HG02610 (cell line): ENCODE measurements around the gene CHI3L2.
A peak's percentile ranks its signal among the peaks of the same experiment; 100 is the strongest.
"Not testable (repeated sequence)": the region's sequence is repeated elsewhere in the genome, so short reads cannot be mapped to it uniquely, and the experiment has no call there.

Source experiments
- ATAC-seq: cut with Tn5 transposase; IDR thresholded peaks from one replicate; pipeline ENCODE4 v1.9.1; 2021; ENCODE audit warnings: mild to moderate bottlenecking, moderate library complexity; ENCODE audit not compliant: unreplicated experiment

The CHI3L2 gene

DNA sequence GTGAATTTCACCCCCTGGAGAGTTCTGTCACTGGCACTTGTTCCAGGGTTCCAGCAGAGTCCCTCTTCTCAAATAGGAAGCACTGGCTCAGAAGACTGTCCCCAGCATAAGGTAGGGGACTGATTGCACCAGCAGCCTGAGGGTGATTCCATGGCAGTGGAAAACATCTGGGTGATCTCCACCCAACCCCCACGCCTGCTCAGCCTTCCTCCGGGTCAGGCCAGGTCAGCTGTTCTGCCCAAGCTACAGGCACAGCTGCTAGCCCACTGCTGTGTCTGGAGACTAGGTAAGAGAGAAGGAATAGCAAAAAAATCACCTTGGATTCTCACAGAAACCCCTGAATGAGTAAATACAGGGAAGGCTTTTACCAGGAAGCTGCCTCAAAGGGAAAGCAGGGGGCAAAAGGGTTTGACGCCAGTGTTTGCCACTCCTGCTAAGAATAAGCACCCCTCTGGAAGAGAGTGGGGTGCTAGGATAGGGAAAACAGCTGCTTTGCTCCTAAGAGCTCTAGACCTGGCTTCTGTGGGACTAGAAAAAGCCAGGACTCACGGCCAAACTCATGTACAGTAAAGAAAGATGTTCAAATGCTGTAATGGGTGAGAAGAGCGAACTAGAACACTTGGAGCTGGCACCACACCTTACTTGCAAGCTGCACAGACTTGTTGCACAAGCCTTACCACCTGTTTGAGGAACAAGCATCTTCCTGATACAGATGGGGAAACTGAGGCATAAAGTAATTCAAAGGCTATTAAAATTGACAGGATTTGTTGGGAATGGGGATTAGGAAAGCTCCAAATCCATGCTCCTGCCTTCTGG lies 26.0 kb upstream of the CHI3L2 start:
- ATAC-seq: no peak

- no peak for ATAC-seq
Observed at GRCh38 chr1:111202366-111202706, 25.2 kb upstream of the CHI3L2 start.

DNA sequence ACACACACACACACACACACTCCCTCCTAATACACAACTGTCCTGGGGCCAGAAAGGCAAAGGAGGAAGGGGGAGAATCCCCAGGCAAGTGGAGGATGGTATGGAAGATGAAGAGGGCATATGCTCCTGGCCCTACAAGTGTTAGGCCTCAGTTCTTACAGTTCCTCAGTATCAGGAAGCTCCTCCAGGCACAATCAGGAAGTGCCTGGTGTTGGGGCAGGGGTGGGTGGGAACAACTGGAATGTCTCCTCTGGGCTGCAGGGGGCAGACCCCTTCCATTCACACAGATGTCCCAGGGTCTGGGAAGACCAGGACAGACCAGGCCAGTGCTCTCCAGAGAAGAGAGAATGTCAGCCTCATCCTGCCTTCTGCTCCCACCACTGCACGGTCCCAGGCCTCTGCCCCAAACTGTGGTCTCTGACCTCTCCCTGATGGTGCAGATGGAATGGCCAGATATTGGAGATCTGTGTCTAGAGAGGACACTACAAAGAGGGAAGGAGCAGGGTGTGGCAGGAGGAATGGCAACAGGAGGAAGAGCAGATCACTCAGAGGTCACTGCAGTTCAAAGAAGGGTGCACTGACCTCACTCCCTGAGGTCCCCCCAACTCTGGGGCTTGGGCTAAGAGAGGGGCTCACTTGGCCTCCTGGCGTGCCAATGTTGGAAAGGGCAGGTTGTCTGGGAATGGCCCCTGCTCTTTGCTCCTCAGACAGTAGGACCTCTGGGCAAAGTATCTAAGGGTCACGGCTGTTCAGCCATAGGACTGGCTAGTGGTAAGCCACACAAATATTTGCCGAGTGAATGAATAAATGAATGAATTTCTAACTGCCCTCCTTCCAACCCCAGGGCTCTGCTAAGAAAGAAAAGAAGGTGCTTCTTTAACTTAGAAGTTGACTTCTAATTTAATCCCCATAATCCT lies 24.5 kb upstream of the CHI3L2 start:
- ATAC-seq: no peak

GRCh38 chr1:111203681-111204200 lies 23.8 kb upstream of the CHI3L2 start:
- peak; percentile 44 for ATAC-seq

GRCh38 chr1:111204201-111204982 lies 23.1 kb upstream of the CHI3L2 start:
- peak; percentile 59 for ATAC-seq

GRCh38 chr1:111204983-111205713 lies 22.4 kb upstream of the CHI3L2 start:
- no peak for ATAC-seq

GRCh38 chr1:111205714-111206050 lies 21.8 kb upstream of the CHI3L2 start:
- no peak for ATAC-seq

GRCh38 chr1:111208921-111209320 lies 18.6 kb upstream of the CHI3L2 start:
- ATAC-seq: no peak

DNA sequence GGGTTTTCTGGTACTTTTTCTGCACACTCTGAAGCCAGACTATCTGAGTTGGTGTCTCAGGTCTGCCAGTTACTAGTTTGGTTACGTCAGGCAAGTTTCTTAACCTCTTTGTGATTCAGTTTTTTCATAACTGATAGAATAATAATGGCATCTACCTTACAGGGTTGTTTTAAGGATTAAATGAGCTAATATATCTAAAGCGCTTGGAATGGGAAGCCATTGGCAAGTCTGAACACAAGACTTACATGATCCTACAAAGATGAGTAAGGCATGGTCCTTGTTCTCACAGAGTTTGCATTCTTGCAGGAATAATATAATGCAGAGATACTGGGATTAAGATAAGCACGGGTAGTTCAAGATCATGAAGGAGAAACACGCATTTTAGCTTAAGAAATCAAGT lies 17.9 kb upstream of the CHI3L2 start:
- ATAC-seq: no peak

- no peak for ATAC-seq
Observed at GRCh38 chr1:111211921-111212320, 15.6 kb upstream of the CHI3L2 start.

GRCh38 chr1:111212634-111213335 lies 14.7 kb upstream of the CHI3L2 start:
- ATAC-seq: no peak

DNA sequence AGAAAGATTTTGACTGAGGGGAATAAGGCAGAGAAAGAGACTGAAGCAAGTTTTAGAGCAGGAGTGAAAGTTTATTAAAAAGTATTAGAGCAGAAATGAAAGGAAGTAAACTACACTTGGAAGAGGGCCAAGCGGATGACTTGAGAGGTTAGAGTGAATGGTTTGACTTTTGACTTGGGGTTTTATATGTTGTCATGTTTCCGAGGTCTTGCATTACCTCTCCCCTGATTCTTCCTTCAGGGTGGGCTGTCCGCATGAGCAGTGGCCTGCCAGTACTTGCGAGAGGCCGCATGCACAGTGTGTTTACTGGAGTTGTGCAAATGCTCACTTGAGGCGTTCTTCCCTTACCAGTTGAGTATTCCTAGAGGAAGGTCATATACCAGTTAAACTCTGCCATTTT lies 14.1 kb upstream of the CHI3L2 start:
- no peak for ATAC-seq

GRCh38 chr1:111214074-111214801 lies 13.3 kb upstream of the CHI3L2 start:
- peak; percentile 21 for ATAC-seq

- ATAC-seq: no peak
Observed at GRCh38 chr1:111214884-111215283, 12.6 kb upstream of the CHI3L2 start.

DNA sequence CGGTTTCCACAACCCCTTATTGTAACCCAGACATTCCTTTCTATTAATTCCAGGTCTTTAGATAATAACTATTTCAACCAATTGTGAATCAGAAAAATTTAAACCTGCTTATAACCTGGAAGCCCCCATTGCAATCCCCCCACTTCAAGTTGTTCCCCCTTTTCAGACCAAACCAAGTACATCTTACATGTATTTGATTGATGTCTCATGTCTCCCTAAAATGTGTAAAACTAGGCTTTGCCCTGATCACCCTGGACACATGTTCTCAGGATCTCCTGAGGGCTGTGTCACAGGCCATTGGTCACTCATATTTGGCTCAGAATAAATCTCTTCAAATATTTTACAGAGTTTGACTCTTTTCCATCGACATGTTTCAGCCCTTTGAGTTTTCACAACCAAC lies 12.2 kb upstream of the CHI3L2 start:
- not testable (repeated sequence) for ATAC-seq

DNA sequence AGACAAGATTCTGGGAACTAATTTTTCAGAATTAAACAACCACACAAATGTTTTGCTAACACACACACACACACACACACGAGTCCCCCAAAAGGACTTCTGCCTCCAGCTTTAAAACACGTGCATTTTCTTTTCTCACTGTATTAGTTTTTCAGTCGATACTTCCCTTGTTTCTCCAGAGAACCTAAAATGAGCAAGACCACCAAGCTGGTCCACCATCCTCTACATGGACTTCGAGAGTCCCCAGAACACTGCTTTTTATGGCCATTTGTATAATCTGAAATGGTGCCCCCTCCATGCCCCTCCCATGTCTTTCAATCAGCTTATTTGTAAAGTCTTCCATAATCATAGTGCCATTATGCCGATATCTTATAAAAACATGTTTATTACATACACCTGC lies 10.8 kb upstream of the CHI3L2 start:
- ATAC-seq: no peak

DNA sequence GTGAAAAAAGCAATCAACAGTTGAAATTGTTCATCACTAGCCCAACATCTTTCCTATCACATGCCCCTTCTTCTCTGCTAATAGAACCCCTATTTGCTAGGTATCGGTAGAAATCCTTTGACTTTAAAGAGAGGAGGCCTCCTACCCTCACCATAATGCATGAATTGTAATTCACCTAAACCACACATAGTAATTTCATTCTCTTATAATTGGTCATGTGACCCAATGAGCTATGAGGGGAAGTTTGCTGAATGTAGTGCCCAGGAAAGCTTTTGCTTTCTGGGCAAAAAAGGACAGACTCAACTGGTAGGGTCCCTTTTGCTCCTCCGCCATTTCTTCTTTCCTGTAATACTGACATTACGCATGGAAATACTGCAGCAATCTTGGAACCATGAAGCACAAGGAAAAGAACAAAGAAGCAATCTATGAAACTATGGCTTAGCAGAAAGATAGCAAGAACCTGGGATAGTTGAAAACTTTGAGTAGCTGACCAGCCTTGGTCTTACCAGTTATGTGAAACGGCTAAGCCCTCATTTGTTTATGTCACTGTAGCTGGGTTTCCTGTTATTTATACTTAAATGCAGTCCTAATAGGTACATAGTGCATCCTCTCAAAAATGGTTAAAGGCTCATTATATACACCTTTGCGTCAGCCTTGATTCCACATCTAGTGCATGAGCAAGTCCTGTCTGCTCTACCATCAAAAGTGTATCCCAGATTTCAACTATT lies 10.2 kb upstream of the CHI3L2 start:
- ATAC-seq: no peak

DNA sequence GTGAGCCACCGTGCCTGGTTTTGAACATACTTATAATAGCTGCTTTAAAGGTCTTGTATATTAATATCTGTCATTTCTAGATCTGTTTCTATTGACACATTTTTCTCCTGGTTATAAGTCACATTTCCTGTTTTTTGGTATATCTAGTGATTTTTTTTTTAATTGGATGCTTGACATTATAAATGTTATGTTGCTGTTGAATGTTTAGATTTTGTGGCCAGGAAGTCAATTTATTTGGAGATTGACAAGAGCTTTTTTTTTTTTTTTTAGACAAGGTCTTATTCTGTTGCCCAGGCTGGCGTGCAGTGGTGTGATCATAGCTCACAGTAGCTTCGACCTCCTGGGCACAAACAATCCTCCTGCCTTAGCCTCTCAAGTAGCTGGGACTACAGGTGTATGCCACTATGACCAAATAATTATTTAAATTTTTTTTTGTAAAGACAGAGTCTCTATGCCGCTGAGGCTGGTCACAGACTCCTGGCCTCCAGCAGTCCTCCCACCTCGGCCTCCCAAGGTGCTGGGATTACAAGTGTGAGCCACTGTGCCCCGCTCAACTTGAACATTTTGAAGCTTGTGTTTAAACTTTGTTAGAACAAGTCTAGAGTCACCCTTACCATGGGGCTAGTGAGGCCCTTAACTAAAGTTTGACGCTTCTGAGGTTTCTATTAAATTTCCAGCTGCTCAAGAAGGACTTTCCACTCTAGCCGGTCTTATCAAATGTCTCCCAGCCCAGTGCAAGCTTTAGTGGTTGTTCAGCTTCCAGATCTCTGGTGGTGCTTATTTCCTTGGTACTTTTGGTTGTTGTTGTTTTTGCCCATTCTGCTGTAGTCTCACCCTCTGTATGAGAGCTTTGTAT lies 8.6 kb upstream of the CHI3L2 start:
- ATAC-seq: no peak
